CD4-positive, alpha-beta T cell treated with Interleukin-15 for 4 hours (primary cell): ENCODE results near the gene PYROXD2.
"Not testable (repeated sequence)": the region's sequence is repeated elsewhere in the genome, so short reads cannot be mapped to it uniquely, and the experiment has no call there.

Experiments
- DNase-seq: peaks from one replicate; pipeline ENCODE4 v3.0.0-alpha.2; 2020; ENCODE audit warnings: low spot score

Gene PYROXD2

GRCh38 chr10:98390406-98390805 lies 24.6 kb downstream of the PYROXD2 start:
- DNase-seq: no peak

- DNase-seq: no peak
Measured at GRCh38 chr10:98389398-98389797, 25.6 kb downstream of the PYROXD2 start.

GRCh38 chr10:98388101-98388655 lies 26.8 kb downstream of the PYROXD2 start:
- no peak for DNase-seq

GRCh38 chr10:98384531-98385133 lies 30.4 kb downstream of the PYROXD2 start:
- DNase-seq: no peak

- no peak for DNase-seq
Measured at GRCh38 chr10:98383869-98384268, 31.1 kb downstream of the PYROXD2 start.

GRCh38 chr10:98383134-98383667 lies 31.8 kb downstream of the PYROXD2 start:
- not testable (repeated sequence) for DNase-seq

GRCh38 chr10:98382691-98383101 lies 32.3 kb downstream of the PYROXD2 start:
- DNase-seq: no peak

GRCh38 chr10:98380493-98381339 lies 34.3 kb downstream of the PYROXD2 start:
- no peak for DNase-seq

- DNase-seq: no peak
Measured at GRCh38 chr10:98378722-98379121, 36.3 kb downstream of the PYROXD2 start.

GRCh38 chr10:98377536-98377935 lies 37.4 kb downstream of the PYROXD2 start:
- DNase-seq: no peak

- DNase-seq: no peak
Measured at GRCh38 chr10:98377001-98377400, 38.0 kb downstream of the PYROXD2 start.

GRCh38 chr10:98376485-98376884 lies 38.5 kb downstream of the PYROXD2 start:
- DNase-seq: no peak

GRCh38 chr10:98374217-98374985 lies 40.6 kb downstream of the PYROXD2 start:
- no peak for DNase-seq

- no peak for DNase-seq
Measured at GRCh38 chr10:98373260-98374040, 41.5 kb downstream of the PYROXD2 start.

GRCh38 chr10:98370831-98371820 lies 43.9 kb downstream of the PYROXD2 start:
- DNase-seq: no peak

GRCh38 chr10:98369801-98370200 lies 45.2 kb downstream of the PYROXD2 start:
- no peak for DNase-seq

- DNase-seq: no peak
Measured at GRCh38 chr10:98368644-98369043, 46.3 kb downstream of the PYROXD2 start.

GRCh38 chr10:98367604-98368451 lies 47.2 kb downstream of the PYROXD2 start:
- no peak for DNase-seq

GRCh38 chr10:98366062-98366530 lies 48.9 kb downstream of the PYROXD2 start:
- DNase-seq: no peak
